Mononuclear cell (primary cell): ENCODE data around the gene FAT1. TPM values are rescaled to one million over a fixed set of nuclear protein-coding genes. Genes with fewer than 3 reads are reported as not detected.
"Not testable (repeated sequence)": the region's sequence is repeated elsewhere in the genome, so short reads cannot be mapped to it uniquely, and the experiment has no call there.

Source experiments
- H3K27me3 ChIP-seq: 2 replicates; pipeline ENCODE4 v1.6.0; 2011; ENCODE audit warnings: low read length, control low read depth; ENCODE audit not compliant: insufficient read depth
- H3K4me1 ChIP-seq: 2 replicates; pipeline ENCODE4 v1.5.1; 2011; ENCODE audit warnings: mild to moderate bottlenecking, low read length, control low read depth; ENCODE audit not compliant: insufficient read depth
- H3K4me3 ChIP-seq: 2 replicates; pipeline ENCODE4 v1.5.1; 2011; ENCODE audit warnings: mild to moderate bottlenecking, low read length, moderate library complexity
- H3K9me3 ChIP-seq: 2 replicates; pipeline ENCODE4 v1.5.1; 2011; ENCODE audit warnings: low read depth, mild to moderate bottlenecking, control low read depth, low read length
- total RNA-seq: library from RNA; depleted of rRNA; stranded (reverse); fragments of >200 nt; gene quantifications from one replicate; pipeline ENCODE4 v1.2.3, GENCODE V29; 2012

Gene FAT1, protein sequence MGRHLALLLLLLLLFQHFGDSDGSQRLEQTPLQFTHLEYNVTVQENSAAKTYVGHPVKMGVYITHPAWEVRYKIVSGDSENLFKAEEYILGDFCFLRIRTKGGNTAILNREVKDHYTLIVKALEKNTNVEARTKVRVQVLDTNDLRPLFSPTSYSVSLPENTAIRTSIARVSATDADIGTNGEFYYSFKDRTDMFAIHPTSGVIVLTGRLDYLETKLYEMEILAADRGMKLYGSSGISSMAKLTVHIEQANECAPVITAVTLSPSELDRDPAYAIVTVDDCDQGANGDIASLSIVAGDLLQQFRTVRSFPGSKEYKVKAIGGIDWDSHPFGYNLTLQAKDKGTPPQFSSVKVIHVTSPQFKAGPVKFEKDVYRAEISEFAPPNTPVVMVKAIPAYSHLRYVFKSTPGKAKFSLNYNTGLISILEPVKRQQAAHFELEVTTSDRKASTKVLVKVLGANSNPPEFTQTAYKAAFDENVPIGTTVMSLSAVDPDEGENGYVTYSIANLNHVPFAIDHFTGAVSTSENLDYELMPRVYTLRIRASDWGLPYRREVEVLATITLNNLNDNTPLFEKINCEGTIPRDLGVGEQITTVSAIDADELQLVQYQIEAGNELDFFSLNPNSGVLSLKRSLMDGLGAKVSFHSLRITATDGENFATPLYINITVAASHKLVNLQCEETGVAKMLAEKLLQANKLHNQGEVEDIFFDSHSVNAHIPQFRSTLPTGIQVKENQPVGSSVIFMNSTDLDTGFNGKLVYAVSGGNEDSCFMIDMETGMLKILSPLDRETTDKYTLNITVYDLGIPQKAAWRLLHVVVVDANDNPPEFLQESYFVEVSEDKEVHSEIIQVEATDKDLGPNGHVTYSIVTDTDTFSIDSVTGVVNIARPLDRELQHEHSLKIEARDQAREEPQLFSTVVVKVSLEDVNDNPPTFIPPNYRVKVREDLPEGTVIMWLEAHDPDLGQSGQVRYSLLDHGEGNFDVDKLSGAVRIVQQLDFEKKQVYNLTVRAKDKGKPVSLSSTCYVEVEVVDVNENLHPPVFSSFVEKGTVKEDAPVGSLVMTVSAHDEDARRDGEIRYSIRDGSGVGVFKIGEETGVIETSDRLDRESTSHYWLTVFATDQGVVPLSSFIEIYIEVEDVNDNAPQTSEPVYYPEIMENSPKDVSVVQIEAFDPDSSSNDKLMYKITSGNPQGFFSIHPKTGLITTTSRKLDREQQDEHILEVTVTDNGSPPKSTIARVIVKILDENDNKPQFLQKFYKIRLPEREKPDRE (N-terminal part only)
- 0.10 TPM for total RNA-seq

DNA sequence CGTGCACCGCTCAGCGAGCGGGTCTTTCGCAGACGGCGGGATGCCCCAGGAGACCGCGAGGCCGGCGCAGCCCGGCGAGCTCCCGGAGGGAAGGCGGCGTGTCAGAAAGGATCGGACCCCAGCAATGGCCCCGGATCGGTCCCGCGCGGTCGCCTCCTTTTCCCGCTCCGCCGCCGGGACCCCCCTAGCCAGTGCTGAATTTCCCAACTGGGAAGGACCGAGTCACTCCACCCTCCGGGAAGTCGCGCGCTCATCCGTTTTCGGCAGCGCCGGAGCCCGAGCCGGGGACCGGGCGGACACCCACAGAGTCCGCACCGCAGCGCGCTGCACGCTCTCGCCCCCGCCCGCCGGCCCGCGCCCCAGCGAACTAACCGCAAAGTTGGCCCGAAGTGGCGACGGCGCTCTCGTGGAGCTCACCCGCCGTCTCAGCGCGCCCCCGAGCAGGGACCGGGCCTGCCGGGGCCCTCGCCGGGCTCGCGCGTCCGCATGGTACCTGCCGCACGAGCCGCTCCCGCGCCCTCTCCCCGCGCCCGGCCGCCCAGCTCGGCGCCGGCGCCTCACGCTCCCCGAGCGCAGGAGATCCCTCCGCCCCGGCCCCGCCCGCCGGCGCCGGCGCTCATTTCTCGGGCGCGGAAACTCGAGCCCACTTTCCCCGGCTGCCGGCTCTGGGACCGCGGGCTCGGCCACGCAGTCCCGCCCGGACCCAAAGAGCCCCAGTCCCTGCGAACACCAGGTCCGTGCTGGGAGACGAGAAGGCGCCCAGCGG lies at the start of gene FAT1:
Gene FAT1, minus strand, starts transcription at position 565 of the 766 bp plus-strand sequence. CDS start 14,029 bp downstream, outside the sequence.
- Histone ChIP-seq H3K4me1 (no peaks in the 10 kb centered on the region), H3K27me3 (peaks cover 69% of the 10 kb centered on the region), H3K4me3 (no peak within 1 kb of the TSS), H3K9me3 (peaks cover 11% of the 10 kb centered on the region)

DNA sequence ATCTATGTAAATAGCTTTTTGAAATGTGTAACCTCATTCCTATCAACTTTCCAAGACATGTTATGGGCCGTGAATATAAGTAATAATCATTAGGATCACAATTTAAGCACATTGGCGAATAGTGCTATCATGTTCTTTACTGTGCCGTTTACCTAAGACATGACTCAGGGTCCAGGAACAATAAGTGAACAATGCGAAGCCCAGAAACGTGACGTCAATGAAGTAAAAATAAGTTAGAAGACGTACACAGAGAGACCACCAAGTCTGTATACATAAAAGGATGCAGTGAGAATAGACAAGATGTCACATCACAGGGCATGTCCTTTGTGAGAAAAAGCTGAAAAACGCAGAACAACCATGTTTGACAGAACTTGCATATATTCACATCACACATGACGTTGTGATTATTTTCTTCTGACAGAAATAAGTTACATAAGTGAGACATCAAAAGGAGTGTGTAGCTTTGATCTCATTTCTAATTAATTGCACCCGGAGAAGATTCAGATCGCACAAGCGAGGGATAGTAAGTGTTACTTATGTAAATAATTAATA lies 49.4 kb upstream of the FAT1 start:
- no peaks in the 10 kb centered on the region for H3K27me3 ChIP-seq
- H3K9me3 ChIP-seq = no peaks in the 10 kb centered on the region
- no peaks in the 10 kb centered on the region for H3K4me1 ChIP-seq
- no peak overlapping the region for H3K4me3 ChIP-seq

DNA sequence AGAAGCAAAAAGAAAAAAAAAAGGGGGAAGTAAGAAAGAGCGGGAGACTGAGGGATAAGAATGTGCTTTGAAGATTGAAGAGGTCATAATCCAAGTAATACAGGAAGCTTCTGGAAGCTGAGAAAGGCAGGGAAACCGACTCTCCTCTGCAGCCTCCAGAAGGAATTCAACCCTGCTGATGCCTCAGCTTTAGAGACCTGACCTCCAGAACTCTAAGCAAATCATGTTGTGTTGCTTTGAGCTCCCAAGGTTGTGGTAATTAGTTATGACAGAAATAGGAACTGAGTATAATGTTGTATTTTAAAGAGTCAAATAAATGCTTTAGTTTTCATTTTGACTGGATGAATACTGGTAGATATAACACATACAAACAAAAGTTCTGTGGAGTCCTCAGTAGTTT lies 48.0 kb upstream of the FAT1 start:
- no peaks in the 10 kb centered on the region for H3K27me3 ChIP-seq
- no peaks in the 10 kb centered on the region for H3K9me3 ChIP-seq
- no peaks in the 10 kb centered on the region for H3K4me1 ChIP-seq
- H3K4me3 ChIP-seq = no peak overlapping the region

DNA sequence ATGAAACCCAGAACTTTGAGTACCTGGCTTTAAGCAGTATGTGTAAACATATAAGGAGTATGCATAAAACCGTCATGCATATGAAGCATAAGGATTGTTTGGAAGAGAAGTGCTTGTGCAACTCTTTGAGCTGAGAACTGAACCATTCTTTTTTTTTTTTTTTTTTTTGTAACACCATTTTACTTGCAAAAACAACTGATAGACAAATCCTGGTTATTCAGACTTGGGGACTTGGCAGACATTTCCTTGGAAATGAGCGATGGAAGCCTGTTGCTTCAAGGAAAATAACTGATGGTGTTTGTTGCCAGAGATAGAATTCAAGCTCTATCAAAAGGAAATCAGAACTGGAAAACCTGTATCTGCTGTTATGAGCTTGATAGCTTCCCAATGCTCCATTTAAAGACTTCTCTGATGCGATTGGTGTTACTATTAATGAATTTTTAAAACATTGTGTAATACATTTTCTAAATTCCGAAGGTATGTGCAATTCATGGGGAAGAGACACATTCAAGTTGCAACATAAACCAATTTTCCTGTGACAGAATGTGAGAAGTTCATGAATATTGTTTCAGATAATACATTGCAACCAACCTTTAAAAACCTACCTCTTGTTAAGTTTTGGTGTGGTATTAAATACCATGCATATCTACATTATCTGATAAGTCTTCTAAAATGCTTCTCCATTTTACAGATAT lies 47.0 kb upstream of the FAT1 start:
- H3K4me1 ChIP-seq = no peaks in the 10 kb centered on the region
- H3K9me3 ChIP-seq = no peaks in the 10 kb centered on the region
- H3K4me3 ChIP-seq = no peak overlapping the region
- H3K27me3 ChIP-seq = no peaks in the 10 kb centered on the region

DNA sequence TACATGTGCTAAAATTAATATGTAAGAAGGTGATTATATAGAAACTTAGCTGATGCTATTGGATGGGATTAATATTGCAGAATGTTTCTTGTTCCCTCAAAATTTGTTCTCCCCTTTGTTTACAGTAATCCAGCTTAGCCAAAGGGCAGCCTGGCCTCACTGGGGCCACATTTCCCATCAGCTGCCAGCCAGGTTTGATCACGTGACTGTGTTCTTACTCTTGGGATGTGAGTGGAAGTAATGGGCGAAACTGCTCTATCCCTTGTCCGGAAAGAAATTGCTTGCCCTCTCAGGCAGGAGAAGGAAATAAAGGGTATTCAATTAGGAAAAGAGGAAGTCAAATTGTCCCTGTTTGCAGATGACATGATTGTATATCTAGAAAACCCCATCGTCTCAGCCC lies 44.1 kb upstream of the FAT1 start:
- H3K27me3 ChIP-seq = no peaks in the 10 kb centered on the region
- no peaks in the 10 kb centered on the region for H3K4me1 ChIP-seq
- no peaks in the 10 kb centered on the region for H3K9me3 ChIP-seq
- no peak overlapping the region for H3K4me3 ChIP-seq

DNA sequence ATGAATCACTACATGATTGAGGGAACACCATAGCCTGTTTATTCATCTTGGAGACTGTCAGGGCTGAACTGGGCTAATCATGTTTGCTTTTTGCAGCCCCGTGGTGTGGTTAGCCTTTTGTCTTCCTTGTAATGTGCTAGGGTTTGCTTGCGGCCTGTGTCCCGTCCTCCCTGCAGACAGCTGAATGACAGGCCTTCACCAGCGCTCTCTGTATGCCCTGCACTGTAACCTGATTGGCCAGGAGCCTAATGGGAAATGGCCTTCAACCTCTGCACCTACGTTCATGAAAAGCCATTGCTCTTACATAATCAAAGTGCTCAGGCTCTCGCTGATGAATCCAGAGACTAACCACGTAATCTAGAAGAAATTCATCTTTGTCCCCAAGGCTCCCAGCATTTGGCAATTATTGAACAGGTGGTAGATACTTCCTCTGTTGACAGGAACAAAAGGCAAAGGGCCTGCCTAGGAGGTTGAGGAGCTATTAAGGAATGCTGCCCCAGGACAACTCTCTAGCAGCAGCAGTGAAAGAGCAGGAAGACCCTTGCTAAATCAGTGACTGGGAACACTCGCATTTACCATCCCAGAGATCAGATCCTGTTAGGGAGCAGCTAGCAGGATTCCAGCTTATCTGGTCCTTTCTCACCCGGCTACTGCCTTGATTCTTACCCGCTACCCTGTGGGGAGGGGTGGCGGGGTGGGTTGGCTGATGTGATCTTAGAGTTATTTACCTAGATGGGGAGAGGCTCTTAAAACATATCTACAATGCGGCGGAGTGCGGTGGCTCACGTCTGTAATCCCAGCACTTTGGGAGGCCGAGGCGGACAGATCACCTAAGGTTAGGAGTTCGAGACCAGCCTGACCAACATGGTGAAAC lies 42.3 kb upstream of the FAT1 start:
- Histone ChIP-seq H3K4me1 (no peaks in the 10 kb centered on the region), H3K4me3 (no peak overlapping the region), H3K9me3 (no peaks in the 10 kb centered on the region), H3K27me3 (no peaks in the 10 kb centered on the region)

DNA sequence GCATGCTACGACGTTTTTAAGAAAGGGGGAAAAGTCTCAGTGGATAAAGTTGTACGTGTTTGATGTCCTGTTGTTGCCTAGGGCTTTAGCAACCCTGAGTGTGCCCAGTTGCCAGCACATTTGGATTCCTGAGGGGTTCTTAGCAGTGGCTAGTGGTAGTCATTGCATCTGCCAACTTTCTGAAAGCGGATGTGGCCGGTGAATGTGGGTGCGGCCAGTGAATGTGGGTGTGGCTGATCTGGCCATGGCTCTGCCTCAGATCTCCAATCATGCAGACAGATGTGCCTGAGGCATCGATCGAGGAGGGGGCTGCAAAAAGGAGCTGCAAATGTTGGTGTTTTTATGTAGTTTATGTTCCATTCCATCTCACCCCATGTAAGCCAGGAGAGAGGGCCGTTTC lies 41.5 kb upstream of the FAT1 start:
- H3K4me1 ChIP-seq = no peaks in the 10 kb centered on the region
- H3K9me3 ChIP-seq = no peaks in the 10 kb centered on the region
- no peaks in the 10 kb centered on the region for H3K27me3 ChIP-seq
- H3K4me3 ChIP-seq = no peak overlapping the region

DNA sequence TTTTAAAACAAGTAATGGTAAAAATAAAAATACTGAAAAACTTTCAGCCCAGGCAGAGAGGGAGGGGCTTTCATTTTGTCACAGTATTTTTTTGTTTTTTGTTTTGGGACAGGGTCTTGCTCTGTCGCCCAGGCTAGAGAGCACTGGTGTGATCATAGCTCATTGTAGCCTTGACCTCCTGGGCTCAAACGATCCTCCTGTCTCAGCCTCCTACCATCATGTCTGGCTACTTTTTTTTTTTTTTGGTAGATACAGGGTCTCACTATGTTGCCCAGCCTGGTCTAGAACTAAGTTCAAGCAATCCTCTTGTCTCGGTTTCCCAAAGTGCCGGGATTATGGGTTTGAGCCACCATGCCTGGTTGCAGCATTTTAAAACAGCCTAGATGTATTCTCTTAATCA lies 40.8 kb upstream of the FAT1 start:
- Histone ChIP-seq H3K9me3 (no peaks in the 10 kb centered on the region), H3K4me3 (no peak overlapping the region), H3K4me1 (no peaks in the 10 kb centered on the region), H3K27me3 (no peaks in the 10 kb centered on the region)

DNA sequence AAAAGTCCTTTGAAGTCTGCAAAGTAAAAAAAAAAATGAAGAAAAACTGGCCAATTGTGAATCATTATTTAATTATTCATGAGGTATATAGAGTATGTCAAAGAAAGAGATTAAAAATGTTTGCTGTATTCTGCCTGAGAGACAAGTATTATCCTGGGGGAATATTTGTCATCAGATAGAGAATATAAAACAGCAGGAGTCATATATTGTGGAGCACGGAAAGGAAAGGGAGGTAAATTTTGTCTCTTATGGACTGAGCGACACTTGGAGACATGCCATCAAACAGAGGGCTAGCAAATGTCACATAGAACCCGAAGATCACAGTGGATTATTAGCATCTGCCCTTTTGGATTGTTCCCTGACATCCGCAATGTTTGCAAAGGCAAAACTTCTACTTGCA lies 39.2 kb upstream of the FAT1 start:
- H3K9me3 ChIP-seq = no peaks in the 10 kb centered on the region
- H3K4me1 ChIP-seq = no peaks in the 10 kb centered on the region
- H3K4me3 ChIP-seq = no peak overlapping the region
- H3K27me3 ChIP-seq = no peaks in the 10 kb centered on the region

DNA sequence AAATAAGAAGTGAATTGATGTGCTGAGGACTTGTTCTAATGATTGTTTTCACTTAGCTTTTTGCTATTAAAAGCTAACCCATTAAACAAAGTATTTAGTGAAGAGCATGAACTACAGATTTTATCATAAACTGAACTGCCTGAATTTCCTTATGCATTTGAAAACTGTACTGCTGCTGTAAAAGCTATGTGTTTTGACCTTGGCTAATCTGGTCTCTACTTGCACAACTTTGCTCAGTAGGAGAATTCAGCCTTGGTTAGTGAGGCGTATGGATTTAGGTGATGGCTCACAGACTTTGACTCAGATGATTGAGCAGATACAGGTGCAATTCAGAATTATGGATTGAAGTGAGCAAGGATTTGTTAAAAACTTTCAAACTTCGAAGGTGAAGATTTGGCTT lies 38.7 kb upstream of the FAT1 start:
- Histone ChIP-seq H3K4me1 (no peaks in the 10 kb centered on the region), H3K27me3 (no peaks in the 10 kb centered on the region), H3K4me3 (no peak overlapping the region), H3K9me3 (no peaks in the 10 kb centered on the region)

DNA sequence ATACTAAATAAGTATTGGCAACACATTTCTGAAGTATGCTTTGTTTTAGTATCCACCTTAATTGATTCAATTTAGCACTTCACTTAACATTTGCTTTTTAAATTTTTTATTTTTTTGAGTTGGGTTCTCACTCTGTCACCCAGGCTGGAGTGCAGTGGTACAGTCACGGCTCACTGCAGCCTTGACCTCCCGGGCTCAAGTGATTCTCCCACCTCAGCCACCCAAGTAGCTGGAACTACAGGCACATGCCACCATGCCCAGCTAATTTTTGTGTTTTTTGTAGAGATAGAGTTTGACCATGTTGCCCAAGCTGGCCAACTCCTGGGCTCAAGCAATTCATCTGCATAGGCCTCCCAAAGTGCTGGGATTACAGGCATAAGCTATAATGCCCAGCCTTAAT lies 38.3 kb upstream of the FAT1 start:
- H3K4me1 ChIP-seq, H3K4me3 ChIP-seq, H3K9me3 ChIP-seq, H3K27me3 ChIP-seq: not testable (repeated sequence)

DNA sequence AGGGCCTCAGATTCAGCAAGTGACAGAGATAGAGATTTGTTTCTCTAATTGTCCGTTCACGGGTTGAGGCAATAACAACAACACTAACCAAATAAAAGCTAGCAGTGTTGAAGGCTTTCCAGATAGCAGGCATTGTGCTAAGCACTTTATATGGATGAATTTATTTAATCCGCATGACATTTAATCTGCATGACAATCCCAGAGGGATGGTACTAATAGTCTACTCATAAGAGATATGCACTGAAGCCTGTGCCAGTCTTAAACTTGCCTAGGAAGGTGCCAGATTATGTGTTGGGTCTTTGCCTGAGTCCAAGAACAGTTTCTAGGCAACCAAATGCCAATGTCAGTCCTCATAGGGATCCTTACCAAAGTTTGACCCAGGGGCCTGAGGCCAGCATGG lies 37.7 kb upstream of the FAT1 start:
- Histone ChIP-seq H3K27me3 (no peaks in the 10 kb centered on the region), H3K4me3 (no peak overlapping the region), H3K9me3 (no peaks in the 10 kb centered on the region), H3K4me1 (no peaks in the 10 kb centered on the region)

DNA sequence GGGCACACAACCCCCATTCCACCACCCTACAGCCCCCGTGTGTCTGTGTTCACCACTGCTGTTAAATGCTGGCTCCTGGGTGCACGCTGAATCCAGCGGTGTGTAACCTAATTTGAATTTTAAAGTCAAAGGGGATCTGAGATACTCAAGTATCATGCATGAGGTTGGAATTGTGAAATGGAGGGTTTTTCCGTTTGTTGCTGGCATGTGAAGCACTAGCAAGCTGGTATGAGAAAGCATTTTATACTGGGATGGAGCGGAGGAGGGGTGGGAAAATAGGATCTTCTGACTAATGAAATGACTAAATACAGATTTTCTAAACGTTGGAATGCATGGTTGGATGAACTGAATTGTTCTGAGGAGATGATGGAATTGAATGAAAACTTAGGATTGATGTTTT lies 36.9 kb upstream of the FAT1 start:
- Histone ChIP-seq H3K9me3 (no peaks in the 10 kb centered on the region), H3K4me1 (no peaks in the 10 kb centered on the region), H3K4me3 (no peak overlapping the region), H3K27me3 (no peaks in the 10 kb centered on the region)
